SK-N-SH treated with all-trans-retinoic acid at 6 μM for 48 hours (cell line): Measurements from ENCODE around the gene TRAPPC6A.

Experiments used
- ATAC-seq: fragments of 200-7000 bp; cut with Tn5 transposase; 3 replicates; pipeline ENCODE4 v1.9.1; 2020; ENCODE audit warnings: mild to moderate bottlenecking, moderate library complexity
- ARNTL ChIP-seq: fragments of 450-650 bp; formaldehyde crosslinking; IDR thresholded peaks from 2 replicates; pipeline ENCODE4 v1.5.0; 2020; ENCODE audit warnings: low read depth, mild to moderate bottlenecking, moderate library complexity, borderline replicate concordance
- BACH2 ChIP-seq: fragments of 250-450 bp; sonication (Bioruptor Pico); IDR thresholded peaks from 2 replicates; pipeline ENCODE4 v1.9.0; 2021; ENCODE audit warnings: mild to moderate bottlenecking, borderline replicate concordance
- CREB5 ChIP-seq: fragments of 250-450 bp; sonication (Bioruptor Pico); IDR thresholded peaks from 2 replicates; pipeline ENCODE4 v1.5.1; 2020; ENCODE audit warnings: low read depth, mild to moderate bottlenecking, moderate library complexity
- CSDC2 ChIP-seq: fragments of 250-450 bp; sonication (Bioruptor Pico); IDR thresholded peaks from 2 replicates; pipeline ENCODE4 v1.5.0; 2020; ENCODE audit warnings: mild to moderate bottlenecking, moderate library complexity
- CSRNP3 ChIP-seq: fragments of 250-450 bp; sonication (Bioruptor Pico); IDR thresholded peaks from 2 replicates; pipeline ENCODE4 v1.5.1; 2021; ENCODE audit warnings: mild to moderate bottlenecking, moderate library complexity
- ESRRG ChIP-seq: fragments of 250-450 bp; sonication (Bioruptor Pico); IDR thresholded peaks from 2 replicates; pipeline ENCODE4 v1.6.1; 2021; ENCODE audit warnings: mild to moderate bottlenecking
- GLIS3 ChIP-seq: fragments of 250-450 bp; sonication (Bioruptor Pico); IDR thresholded peaks from 2 replicates; pipeline ENCODE4 v1.5.0; 2020; ENCODE audit warnings: mild to moderate bottlenecking, moderate library complexity
- ISL1 ChIP-seq: fragments of 250-450 bp; sonication (Bioruptor Pico); IDR thresholded peaks from 2 replicates; pipeline ENCODE4 v2.1.2; 2022; ENCODE audit warnings: mild to moderate bottlenecking, moderate library complexity
- OSR1 ChIP-seq: fragments of 250-450 bp; sonication (Bioruptor Pico); IDR thresholded peaks from 2 replicates; pipeline ENCODE4 v1.8.0; 2022; ENCODE audit warnings: moderate library complexity, mild to moderate bottlenecking, inconsistent platforms
- PATZ1 ChIP-seq: fragments of 250-450 bp; sonication (Bioruptor Pico); IDR thresholded peaks from 2 replicates; pipeline ENCODE4 v1.8.0; 2020; ENCODE audit warnings: mild to moderate bottlenecking, moderate library complexity, borderline replicate concordance
- POU6F1 ChIP-seq: fragments of 250-450 bp; sonication (Bioruptor Pico); IDR thresholded peaks from 2 replicates; pipeline ENCODE4 v1.8.0; 2021; ENCODE audit warnings: low read depth, mild to moderate bottlenecking, moderate library complexity, borderline replicate concordance
- PPARA ChIP-seq: fragments of 250-450 bp; sonication (Bioruptor Pico); IDR thresholded peaks from 2 replicates; pipeline ENCODE4 v1.5.0; 2020; ENCODE audit warnings: mild to moderate bottlenecking, borderline replicate concordance
- RARB ChIP-seq: fragments of 250-450 bp; sonication (Bioruptor Pico); IDR thresholded peaks from 2 replicates; pipeline ENCODE4 v1.8.0; 2021; ENCODE audit warnings: mild to moderate bottlenecking, moderate library complexity
- SNAI2 ChIP-seq: fragments of 250-450 bp; sonication (Bioruptor Pico); IDR thresholded peaks from 2 replicates; pipeline ENCODE4 v1.5.0; 2020; ENCODE audit warnings: mild to moderate bottlenecking, moderate library complexity
- TCF4 ChIP-seq: fragments of 250-450 bp; sonication (Bioruptor Pico); IDR thresholded peaks from 2 replicates; pipeline ENCODE4 v1.8.0; 2021; ENCODE audit warnings: mild to moderate bottlenecking, moderate library complexity, borderline replicate concordance
- TOX ChIP-seq: fragments of 250-450 bp; sonication (Bioruptor Pico); IDR thresholded peaks from 2 replicates; pipeline ENCODE4 v1.8.0; 2021; ENCODE audit warnings: mild to moderate bottlenecking, moderate library complexity, borderline replicate concordance
- TSHZ2 ChIP-seq: fragments of 250-450 bp; sonication (Bioruptor Pico); IDR thresholded peaks from 2 replicates; pipeline ENCODE4 v1.5.0; 2020; ENCODE audit warnings: mild to moderate bottlenecking, moderate library complexity
- ZC3H10 ChIP-seq: fragments of 250-450 bp; sonication (Bioruptor Pico); IDR thresholded peaks from 2 replicates; pipeline ENCODE4 v1.5.1; 2021; ENCODE audit warnings: mild to moderate bottlenecking, moderate library complexity
- ZFP3 ChIP-seq: fragments of 250-450 bp; sonication (Bioruptor Pico); IDR thresholded peaks from 2 replicates; pipeline ENCODE4 v1.5.0; 2020; ENCODE audit warnings: mild to moderate bottlenecking, moderate library complexity
- ZFP30 ChIP-seq: fragments of 450-650 bp; formaldehyde crosslinking; IDR thresholded peaks from 2 replicates; pipeline ENCODE4 v1.5.0; 2022; ENCODE audit warnings: mild to moderate bottlenecking, moderate library complexity
- ZNF565 ChIP-seq: fragments of 450-650 bp; formaldehyde crosslinking; conservative IDR thresholded peaks from 2 replicates; pipeline ENCODE4 v1.5.0; 2020; ENCODE audit warnings: low read depth, mild to moderate bottlenecking, moderate library complexity
- ZNF70 ChIP-seq: fragments of 450-650 bp; formaldehyde crosslinking; IDR thresholded peaks from 2 replicates; pipeline ENCODE4 v1.5.0; 2020; ENCODE audit warnings: mild to moderate bottlenecking, moderate library complexity
- ZNF8 ChIP-seq: fragments of 450-650 bp; formaldehyde crosslinking; IDR thresholded peaks from 2 replicates; pipeline ENCODE4 v1.5.0; 2020; ENCODE audit warnings: mild to moderate bottlenecking, moderate library complexity

TRAPPC6A gene

GRCh38 chr19:45125975-45126493 is 52.0 kb downstream of the TRAPPC6A start:
- no peak for TF ChIP-seq ZNF565
- no peak for TF ChIP-seq PATZ1
- no peak for TF ChIP-seq OSR1 (CRISPR knock-in tag)
- TF ChIP-seq TOX (CRISPR knock-in tag): no peak
- no peak for TF ChIP-seq ZC3H10
- TF ChIP-seq BACH2 (CRISPR knock-in tag): no peak
- no peak for TF ChIP-seq PPARA (CRISPR knock-in tag)
- TF ChIP-seq ZNF8 (CRISPR knock-in tag): no peak
- TF ChIP-seq RARB: no peak
- no peak for TF ChIP-seq ISL1 (CRISPR knock-in tag)
- no peak for TF ChIP-seq CSRNP3
- TF ChIP-seq CSDC2: no peak
- no peak for TF ChIP-seq TSHZ2 (CRISPR knock-in tag)
- TF ChIP-seq SNAI2 (CRISPR knock-in tag): no peak
- TF ChIP-seq TCF4 (CRISPR knock-in tag): no peak
- TF ChIP-seq ZFP30 (CRISPR knock-in tag): no peak
- TF ChIP-seq ZNF70: no peak
- TF ChIP-seq CREB5 (CRISPR knock-in tag): no peak
- TF ChIP-seq ZFP3 (CRISPR knock-in tag): no peak
- peak; percentile 93 for ATAC-seq

- ATAC-seq: no peak
- TF ChIP-seq GLIS3 (CRISPR knock-in tag): no peak
- TF ChIP-seq CSRNP3: no peak
- TF ChIP-seq TCF4 (CRISPR knock-in tag): no peak
- no peak for TF ChIP-seq ZNF565
- no peak for TF ChIP-seq ARNTL (CRISPR knock-in tag)
- TF ChIP-seq ZFP30 (CRISPR knock-in tag): no peak
- TF ChIP-seq POU6F1 (CRISPR knock-in tag): no peak
- no peak for TF ChIP-seq SNAI2 (CRISPR knock-in tag)
- no peak for TF ChIP-seq CSDC2
- no peak for TF ChIP-seq OSR1 (CRISPR knock-in tag)
- no peak for TF ChIP-seq ZNF8 (CRISPR knock-in tag)
- TF ChIP-seq ESRRG (CRISPR knock-in tag): no peak
- no peak for TF ChIP-seq BACH2 (CRISPR knock-in tag)
- TF ChIP-seq PATZ1: no peak
- TF ChIP-seq TSHZ2 (CRISPR knock-in tag): no peak
- no peak for TF ChIP-seq ZNF70
- no peak for TF ChIP-seq TOX (CRISPR knock-in tag)
- no peak for TF ChIP-seq ISL1 (CRISPR knock-in tag)
- TF ChIP-seq, all 23 proteins: peak for 0
These were observed 52.7 kb downstream of the TRAPPC6A start for GRCh38 chr19:45125360-45125759.
